ENCODE results near the gene HYI.

Gene HYI

DNA sequence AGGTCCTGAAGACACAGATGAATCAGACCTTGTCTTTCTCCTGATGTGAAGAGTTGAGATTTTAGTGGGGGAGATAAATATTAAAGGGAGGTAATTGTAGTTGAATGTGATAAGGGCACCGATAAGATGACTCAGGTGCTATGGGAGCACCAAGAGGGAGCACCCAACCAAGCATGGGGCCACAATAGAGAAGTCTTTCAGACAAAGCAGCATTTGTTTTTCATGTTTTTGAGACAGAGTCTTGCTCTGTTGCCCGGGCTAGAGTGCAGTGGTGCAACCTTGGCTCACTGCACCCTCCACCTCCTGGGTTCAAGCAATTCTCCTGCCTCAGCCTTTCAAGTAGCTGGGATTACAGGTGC, 47.9 kb downstream of the HYI start:
- TF ChIP-seq, protein P1, sequence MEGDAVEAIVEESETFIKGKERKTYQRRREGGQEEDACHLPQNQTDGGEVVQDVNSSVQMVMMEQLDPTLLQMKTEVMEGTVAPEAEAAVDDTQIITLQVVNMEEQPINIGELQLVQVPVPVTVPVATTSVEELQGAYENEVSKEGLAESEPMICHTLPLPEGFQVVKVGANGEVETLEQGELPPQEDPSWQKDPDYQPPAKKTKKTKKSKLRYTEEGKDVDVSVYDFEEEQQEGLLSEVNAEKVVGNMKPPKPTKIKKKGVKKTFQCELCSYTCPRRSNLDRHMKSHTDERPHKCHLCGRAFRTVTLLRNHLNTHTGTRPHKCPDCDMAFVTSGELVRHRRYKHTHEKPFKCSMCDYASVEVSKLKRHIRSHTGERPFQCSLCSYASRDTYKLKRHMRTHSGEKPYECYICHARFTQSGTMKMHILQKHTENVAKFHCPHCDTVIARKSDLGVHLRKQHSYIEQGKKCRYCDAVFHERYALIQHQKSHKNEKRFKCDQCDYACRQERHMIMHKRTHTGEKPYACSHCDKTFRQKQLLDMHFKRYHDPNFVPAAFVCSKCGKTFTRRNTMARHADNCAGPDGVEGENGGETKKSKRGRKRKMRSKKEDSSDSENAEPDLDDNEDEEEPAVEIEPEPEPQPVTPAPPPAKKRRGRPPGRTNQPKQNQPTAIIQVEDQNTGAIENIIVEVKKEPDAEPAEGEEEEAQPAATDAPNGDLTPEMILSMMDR (IDR thresholded peaks at IDR 0.05; ENCODE audit: low read depth, low read length, missing control alignments) = no peak
- H3K4me3 ChIP-seq (replicated peaks; ENCODE audit: low read depth, low read length) = no peak overlapping the region
- DNase-seq (ENCODE audit: extremely low read depth, low read depth) = no peak

DNA sequence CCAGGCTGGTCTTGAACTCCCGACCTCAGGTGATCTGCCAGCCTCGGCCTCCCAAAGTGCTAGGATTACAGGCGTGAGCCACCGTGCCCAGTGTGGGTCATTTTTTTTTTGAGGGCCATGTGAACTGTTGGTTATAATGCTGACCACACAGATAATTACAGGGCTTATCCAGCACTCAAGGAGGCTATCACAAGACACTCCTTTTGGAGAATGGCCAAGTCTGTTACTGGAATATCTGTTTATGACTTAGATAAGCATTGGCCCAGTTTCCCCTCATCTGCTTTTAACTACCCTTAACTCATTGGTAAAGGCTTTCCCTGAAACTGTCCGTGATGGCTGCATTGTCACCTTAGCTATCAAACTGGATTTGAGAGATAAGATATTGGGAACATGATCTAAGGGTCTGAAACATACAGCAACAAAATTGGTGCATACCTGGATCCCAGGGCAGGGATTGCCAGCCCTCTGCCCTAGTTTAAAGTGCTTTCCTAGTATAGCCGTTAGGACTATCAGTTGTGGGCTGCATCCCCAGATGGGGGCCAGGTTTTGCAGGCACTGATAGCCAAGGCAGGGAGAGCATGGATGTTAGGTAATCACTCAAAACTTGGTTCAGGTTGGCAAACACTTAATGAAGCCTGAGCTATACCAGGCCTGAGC, 48.4 kb downstream of the HYI start:
- DNase-seq (ENCODE audit: extremely low read depth, low read depth) = no peak
- H3K4me3 ChIP-seq (replicated peaks; ENCODE audit: low read depth, low read length) = no peak overlapping the region
- TF ChIP-seq, protein P1 (IDR thresholded peaks at IDR 0.05; ENCODE audit: low read depth, low read length, missing control alignments) = no peak

DNA sequence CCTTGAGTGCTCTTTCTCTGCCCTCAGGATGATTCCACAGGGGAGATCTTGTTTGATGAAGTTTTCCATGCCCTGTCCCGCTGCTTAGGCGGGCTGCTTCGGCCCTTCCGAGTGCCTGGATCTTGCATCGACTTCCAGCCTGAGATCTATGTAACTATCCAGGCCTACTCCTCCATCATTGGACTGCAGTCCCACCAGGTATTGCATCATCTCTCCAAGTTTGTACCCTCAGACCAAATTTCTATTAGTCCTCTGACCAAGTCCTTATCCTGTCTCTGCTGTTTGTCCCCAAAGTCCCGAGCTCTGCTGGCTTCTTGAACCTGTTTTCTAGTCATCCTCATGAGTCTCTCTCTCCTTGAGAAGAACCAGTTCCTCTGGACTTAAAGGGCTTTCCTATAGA, 49.4 kb downstream of the HYI start:
- DNase-seq (ENCODE audit: extremely low read depth, low read depth) = no peak

DNA sequence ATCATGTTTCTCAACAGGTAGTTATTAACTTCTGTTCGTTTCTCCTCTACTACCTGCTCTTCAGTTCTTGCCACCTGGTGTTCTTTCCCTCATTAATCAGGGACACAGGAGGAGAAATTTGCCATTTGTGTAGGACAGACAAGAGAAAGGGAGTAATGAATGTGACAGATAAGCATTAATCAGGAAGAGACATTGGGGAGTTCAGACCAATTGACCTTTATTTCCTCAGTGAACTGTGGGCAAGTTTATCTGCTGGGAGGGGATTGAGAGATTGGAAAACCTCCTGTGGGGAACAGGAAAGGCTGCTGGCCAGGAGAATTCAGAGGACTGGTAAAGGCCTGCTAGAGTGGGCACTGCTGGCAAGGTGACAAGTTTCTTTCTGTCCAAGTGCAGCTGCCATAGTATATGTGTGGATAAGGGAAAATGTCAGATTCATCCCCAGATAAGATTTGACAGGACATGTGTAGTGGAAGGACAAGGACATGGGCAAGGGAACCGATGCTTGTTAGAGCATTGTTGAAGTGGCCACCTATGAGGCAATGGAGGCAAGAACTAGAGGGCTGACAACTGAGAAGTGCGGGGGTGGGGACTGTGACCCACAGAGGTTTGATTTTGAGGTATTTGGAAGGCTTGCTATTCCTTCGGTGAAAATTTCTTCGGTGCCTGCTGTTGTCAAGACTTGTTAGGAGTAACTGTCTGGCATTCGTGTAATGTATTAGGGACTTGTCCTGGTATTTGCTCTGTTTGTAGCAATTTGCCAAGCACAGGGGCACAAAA, 51.5 kb downstream of the HYI start:
- DNase-seq (ENCODE audit: extremely low read depth, low read depth) = no peak
- no peak overlapping the region for H3K4me3 ChIP-seq (replicated peaks; ENCODE audit: low read depth, low read length)
- TF ChIP-seq, protein P1 (IDR thresholded peaks at IDR 0.05; ENCODE audit: low read depth, low read length, missing control alignments) = no peak

More for the DNA sequence above, 49.4 kb downstream of the HYI start:
- TF ChIP-seq, protein P1 (IDR thresholded peaks at IDR 0.05; ENCODE audit: low read depth, low read length, missing control alignments) = no peak
- no peak overlapping the region for H3K4me3 ChIP-seq (replicated peaks; ENCODE audit: low read depth, low read length)
